Esophagus muscularis mucosa (tissue), 4 donors: ENCODE data around the gene PDZRN3. TPM values are rescaled to one million over a fixed set of nuclear protein-coding genes. Genes with fewer than 3 reads are reported as not detected.
"Not testable (repeated sequence)": the region's sequence is repeated elsewhere in the genome, so short reads cannot be mapped to it uniquely, and the experiment has no call there.

Experiments
- DNase-seq: peaks from one replicate; pipeline ENCODE4 v3.0.0-alpha.2; 2017; ENCODE audit errors: extremely low spot score
- H3K27ac ChIP-seq, 4 donors: fragments of 200-600 bp; sonication (generic); replicated peaks in 1 of 4; 1 replicate in 3 of 4; 2 replicates in 1 of 4; pipeline ENCODE4 v1.5.1; 2016 to 2019; ENCODE audit warnings: mild to moderate bottlenecking in 1 of 4
- H3K27me3 ChIP-seq, 4 donors: fragments of 200-600 bp; sonication (generic); one replicate each; pipeline versions ENCODE4 v1.5.1 to v1.6.0; 2016 to 2019
- H3K36me3 ChIP-seq, 4 donors: fragments of 200-600 bp; sonication (generic); one replicate each; pipeline ENCODE4 v1.5.1; 2016 to 2019
- H3K4me1 ChIP-seq, 4 donors: fragments of 200-600 bp; sonication (generic); one replicate each; pipeline ENCODE4 v1.5.1; 2016 to 2019
- H3K4me3 ChIP-seq, 4 donors: fragments of 200-600 bp; sonication (generic); 1 replicate in 2 of 4; 2 replicates in 2 of 4; pipeline ENCODE4 v1.5.1; 2016 to 2019; ENCODE audit warnings: mild to moderate bottlenecking in 4 of 4, moderate library complexity in 1 of 4
- H3K9me3 ChIP-seq, 4 donors: fragments of 200-600 bp; sonication (generic); 1 replicate in 3 of 4; 2 replicates in 1 of 4; pipeline ENCODE4 v1.5.1; 2016 to 2019
- EP300 ChIP-seq: sonication (generic); formaldehyde crosslinking; IDR thresholded peaks from one replicate; pipeline ENCODE4 v1.6.1; 2017; ENCODE audit warnings: antibody characterized with exemption
- POLR2A ChIP-seq: fragments of 450-650 bp; IDR thresholded peaks from one replicate; pipeline ENCODE4 v1.6.1; 2017; ENCODE audit warnings: antibody characterized with exemption, moderate library complexity, mild to moderate bottlenecking, low read depth
- POLR2AphosphoS5 ChIP-seq, 2 donors: sonication (generic); formaldehyde crosslinking; IDR thresholded peaks; one replicate each; pipeline ENCODE4 v1.6.1; 2017; ENCODE audit warnings: antibody characterized with exemption in 2 of 2
- WGBS: methylation state at CpG from one replicate; pipeline ENCODE4 v1.1.5; 2018; 5-methylcytosine and 5-hydroxymethylcytosine counted together
- intact Hi-C: fragments of 100-400 bp; cut with DNase I; formaldehyde crosslinking; loops from one replicate; pipeline ENCODE4 v1.15.1; 2023
- total RNA-seq, 4 donors: library from RNA; depleted of rRNA; stranded (reverse); fragments of >200 nt; gene quantifications; one replicate each; pipeline versions ENCODE4 v1.1.0 to v1.2.1, GENCODE V29; 2016
- TF ChIP-seq, protein P1 (sequence below), 3 experiments: fragments of 200-600 bp in 2 of 3; fragments of 450-650 bp in 1 of 3; sonication (generic) in 2 of 3; IDR thresholded peaks; one replicate each; pipeline ENCODE4 v1.5.1; 2017 to 2019; ENCODE audit warnings: antibody characterized with exemption in 3 of 3, mild to moderate bottlenecking in 2 of 3, moderate library complexity in 1 of 3

PDZRN3 gene
- total RNA-seq, 4 donors from 2014 or later: 149 to 314 (median 220) TPM

GRCh38 chr3:73465926-73466325, 158.8 kb downstream of the PDZRN3 start:
- Histone ChIP-seq H3K36me3 (no peaks in the 10 kb centered on the region), H3K27me3 (no peaks in the 10 kb centered on the region), H3K4me1 (peaks cover 19 to 48% (median 35%) of the 10 kb centered on the region in 4 donors), H3K9me3 (no peaks in the 10 kb centered on the region), H3K27ac (no peak overlapping the region), H3K4me3 (no peak overlapping the region)
- no peak for DNase-seq
- 74% methylated on average over 2 of the region's 2 CpGs for WGBS
- intact Hi-C loops: no loop called here
- TF ChIP-seq POLR2AphosphoS5 (IDR thresholded peaks at IDR 0.05) (no peak), EP300 (no peak), POLR2A (no peak)
- TF ChIP-seq, protein P1, sequence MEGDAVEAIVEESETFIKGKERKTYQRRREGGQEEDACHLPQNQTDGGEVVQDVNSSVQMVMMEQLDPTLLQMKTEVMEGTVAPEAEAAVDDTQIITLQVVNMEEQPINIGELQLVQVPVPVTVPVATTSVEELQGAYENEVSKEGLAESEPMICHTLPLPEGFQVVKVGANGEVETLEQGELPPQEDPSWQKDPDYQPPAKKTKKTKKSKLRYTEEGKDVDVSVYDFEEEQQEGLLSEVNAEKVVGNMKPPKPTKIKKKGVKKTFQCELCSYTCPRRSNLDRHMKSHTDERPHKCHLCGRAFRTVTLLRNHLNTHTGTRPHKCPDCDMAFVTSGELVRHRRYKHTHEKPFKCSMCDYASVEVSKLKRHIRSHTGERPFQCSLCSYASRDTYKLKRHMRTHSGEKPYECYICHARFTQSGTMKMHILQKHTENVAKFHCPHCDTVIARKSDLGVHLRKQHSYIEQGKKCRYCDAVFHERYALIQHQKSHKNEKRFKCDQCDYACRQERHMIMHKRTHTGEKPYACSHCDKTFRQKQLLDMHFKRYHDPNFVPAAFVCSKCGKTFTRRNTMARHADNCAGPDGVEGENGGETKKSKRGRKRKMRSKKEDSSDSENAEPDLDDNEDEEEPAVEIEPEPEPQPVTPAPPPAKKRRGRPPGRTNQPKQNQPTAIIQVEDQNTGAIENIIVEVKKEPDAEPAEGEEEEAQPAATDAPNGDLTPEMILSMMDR (IDR thresholded peaks at IDR 0.05): no peak

DNA sequence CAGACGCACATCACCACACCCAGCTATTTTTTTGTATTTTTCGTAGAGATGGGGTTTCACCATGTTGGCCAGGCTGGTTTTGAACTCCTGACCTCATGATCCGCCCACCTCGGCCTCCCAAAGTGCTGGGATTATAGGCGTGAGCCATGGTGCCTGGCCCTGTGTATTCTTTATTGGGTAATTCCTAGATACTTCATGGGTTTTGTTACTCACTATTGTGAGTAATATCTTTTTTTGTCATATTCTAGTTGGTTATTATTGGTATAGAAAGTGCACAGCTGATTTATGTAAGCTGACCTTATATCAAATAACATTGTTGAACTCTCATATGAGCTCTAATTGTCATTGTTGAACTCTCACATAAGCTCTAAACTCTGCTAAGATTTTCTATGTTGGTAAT, 160.6 kb downstream of the PDZRN3 start:
- not testable (repeated sequence) for H3K4me3 ChIP-seq, DNase-seq, H3K27ac ChIP-seq, H3K27me3 ChIP-seq, H3K36me3 ChIP-seq, H3K9me3 ChIP-seq
- peaks cover 17 to 49% (median 35%) of the 10 kb centered on the region in 4 donors for H3K4me1 ChIP-seq
- 79% methylated on average over 5 of the region's 5 CpGs for WGBS
- intact Hi-C loops: loop anchor here (1.0 kb wide), 1 partner anchor 8 kb away; no protein-coding TSS in a partner anchor

GRCh38 chr3:73461547-73461946, 163.2 kb downstream of the PDZRN3 start:
- 66% methylated on average over 4 of the region's 4 CpGs for WGBS
- H3K9me3 ChIP-seq: no peaks in the 10 kb centered on the region
- no peaks in the 10 kb centered on the region for H3K27me3 ChIP-seq
- peak overlapping the region in 1 of 4 donors; percentile 3 for H3K27ac ChIP-seq
- peaks cover 9 to 51% (median 44%) of the 10 kb centered on the region in 4 donors for H3K4me1 ChIP-seq
- H3K36me3 ChIP-seq: no peaks in the 10 kb centered on the region
- DNase-seq: no peak
- H3K4me3 ChIP-seq: no peak overlapping the region
- TF ChIP-seq POLR2AphosphoS5 (IDR thresholded peaks at IDR 0.05): peak in 1 of 2 donors; percentile 27
- no peak for TF ChIP-seq EP300
- intact Hi-C loops: no loop called here

DNA sequence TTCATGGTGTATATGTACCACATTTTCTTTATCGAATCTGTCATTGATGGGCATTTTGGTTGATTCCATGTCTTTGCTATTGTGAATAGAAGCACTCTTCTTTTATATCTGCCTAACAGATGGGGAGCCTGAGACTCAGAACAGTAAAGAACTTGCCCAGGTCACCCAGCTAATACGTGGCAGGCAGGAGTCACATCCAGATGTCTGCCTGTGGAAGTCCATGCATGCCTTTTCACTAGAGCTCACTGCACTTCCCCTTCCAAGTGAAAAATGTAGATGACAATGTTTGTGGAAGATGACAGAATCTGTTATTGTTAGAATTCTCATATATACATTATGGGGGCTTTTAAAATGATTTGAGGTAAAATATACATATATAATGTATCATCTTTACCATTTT, 165.0 kb downstream of the PDZRN3 start:
- intact Hi-C loops: loop anchor here (5.0 kb wide), 1 partner anchor 33 kb away; no protein-coding TSS in a partner anchor
- DNase-seq: no peak
- H3K27ac ChIP-seq: no peak overlapping the region
- H3K36me3 ChIP-seq: no peaks in the 10 kb centered on the region
- WGBS: 82% methylated on average over 2 of the region's 2 CpGs
- TF ChIP-seq POLR2A (no peak), EP300 (no peak), POLR2AphosphoS5 (IDR thresholded peaks at IDR 0.05) (no peak)
- TF ChIP-seq, protein P1 (IDR thresholded peaks at IDR 0.05): no peak
- peaks cover 14 to 66% (median 56%) of the 10 kb centered on the region in 4 donors for H3K4me1 ChIP-seq
- H3K4me3 ChIP-seq: no peak overlapping the region
- H3K27me3 ChIP-seq: no peaks in the 10 kb centered on the region
- H3K9me3 ChIP-seq: no peaks in the 10 kb centered on the region

- H3K4me1 ChIP-seq: peaks cover 29 to 90% (median 77%) of the 10 kb centered on the region in 4 donors
- no peak overlapping the region for H3K4me3 ChIP-seq
- no peaks in the 10 kb centered on the region for H3K27me3 ChIP-seq
- H3K36me3 ChIP-seq: no peaks in the 10 kb centered on the region
- no peaks in the 10 kb centered on the region for H3K9me3 ChIP-seq
- WGBS: 52% methylated on average over 4 of the region's 4 CpGs
- H3K27ac ChIP-seq: peak overlapping the region in 2 of 4 donors; percentile 34 to 35
- intact Hi-C loops: no loop called here
- no peak for DNase-seq
- TF ChIP-seq EP300: no peak
Measured at GRCh38 chr3:73453666-73454065, 171.1 kb downstream of the PDZRN3 start.

DNA sequence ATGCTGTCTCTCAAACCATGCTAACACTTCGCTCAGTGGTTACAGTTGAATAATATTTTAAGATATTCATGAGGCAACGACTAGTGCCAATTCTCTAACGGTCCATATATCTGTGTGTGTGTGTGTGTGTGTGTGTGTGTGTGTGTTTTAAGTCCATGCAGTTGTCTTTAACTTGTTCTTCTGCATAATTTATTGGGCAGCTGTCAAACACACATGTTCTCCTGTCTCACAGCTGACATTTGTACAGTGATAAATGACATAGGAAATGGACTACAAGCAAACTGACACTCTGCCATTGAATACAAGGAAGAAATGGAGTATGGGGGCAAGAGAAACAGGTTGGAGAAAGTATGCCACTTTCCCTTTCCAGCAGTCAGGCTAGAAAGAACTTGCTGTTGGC, 172.0 kb downstream of the PDZRN3 start:
- DNase-seq: no peak
- no peak overlapping the region for H3K27ac ChIP-seq
- whole genome bisulfite sequencing: 76% methylated on average over 3 of the region's 3 CpGs
- no peak overlapping the region for H3K4me3 ChIP-seq
- no peaks in the 10 kb centered on the region for H3K9me3 ChIP-seq
- no peaks in the 10 kb centered on the region for H3K36me3 ChIP-seq
- intact Hi-C loops: no loop called here
- no peaks in the 10 kb centered on the region for H3K27me3 ChIP-seq
- TF ChIP-seq POLR2AphosphoS5 (IDR thresholded peaks at IDR 0.05): no peak
- TF ChIP-seq EP300: no peak
- no peak for TF ChIP-seq POLR2A
- TF ChIP-seq, protein P1 (IDR thresholded peaks at IDR 0.05): no peak
- peaks cover 36 to 94% (median 78%) of the 10 kb centered on the region in 4 donors for H3K4me1 ChIP-seq
